Fibroblast of lung (primary cell): Measurements from ENCODE around the gene MED26. TPM values are rescaled to one million over a fixed set of nuclear protein-coding genes. Genes with fewer than 3 reads are reported as not detected.

Source experiments
- DNase-seq, 2 donors: peaks; one replicate each; pipeline versions ENCODE4 v3.0.0 to v3.0.0-alpha.2; 2010; ENCODE audit warnings: low read depth in 2 of 2
- H2AFZ ChIP-seq: 2 replicates; pipeline ENCODE4 v1.5.1; 2012; ENCODE audit warnings: low read length, control low read depth, inconsistent platforms
- H3K27ac ChIP-seq: 2 replicates; pipeline ENCODE4 v1.5.1; 2011; ENCODE audit warnings: low read length, control low read depth; ENCODE audit not compliant: insufficient read depth
- H3K27me3 ChIP-seq: 2 replicates; pipeline ENCODE4 v1.5.1; 2011; ENCODE audit warnings: mild to moderate bottlenecking, low read length; ENCODE audit not compliant: control insufficient read depth, insufficient read depth
- H3K36me3 ChIP-seq: 2 replicates; pipeline ENCODE4 v1.5.1; 2011; ENCODE audit warnings: low read length; ENCODE audit not compliant: control insufficient read depth, insufficient read depth
- H3K4me1 ChIP-seq: 2 replicates; pipeline ENCODE4 v1.5.1; 2011; ENCODE audit warnings: low read length; ENCODE audit not compliant: control insufficient read depth, insufficient read depth; ENCODE audit errors: extremely low read depth
- H3K4me2 ChIP-seq: 2 replicates; pipeline ENCODE4 v1.5.1; 2011; ENCODE audit warnings: low read length, control low read depth; ENCODE audit not compliant: insufficient read depth; ENCODE audit errors: extremely low read depth
- H3K4me3 ChIP-seq, 4 experiments: fragments of 200-600 bp in 1 of 4; sonication (generic) in 1 of 4; replicated peaks in 1 of 4; 2 replicates each; pipeline ENCODE4 v1.5.1; 2011 to 2016; ENCODE audit warnings: low read length in 4 of 4, low read depth in 3 of 4, mild to moderate bottlenecking in 3 of 4, control low read depth in 2 of 4, inconsistent platforms in 1 of 4, mixed read lengths in 1 of 4; ENCODE audit not compliant: insufficient read depth in 1 of 4; ENCODE audit errors: control extremely low read depth in 1 of 4
- H3K79me2 ChIP-seq: 2 replicates; pipeline ENCODE4 v1.5.1; 2012; ENCODE audit warnings: mild to moderate bottlenecking, low read length, inconsistent platforms; ENCODE audit not compliant: control insufficient read depth, insufficient read depth
- H3K9ac ChIP-seq: 2 replicates; pipeline ENCODE4 v1.5.1; 2011; ENCODE audit warnings: mild to moderate bottlenecking, low read length, control low read depth; ENCODE audit not compliant: insufficient read depth
- H3K9me3 ChIP-seq: 2 replicates; pipeline ENCODE4 v1.5.1; 2012; ENCODE audit warnings: low read depth, low read length; ENCODE audit not compliant: control insufficient read depth, insufficient read depth
- H4K20me1 ChIP-seq: 2 replicates; pipeline ENCODE4 v1.5.1; 2011; ENCODE audit warnings: low read length; ENCODE audit not compliant: control insufficient read depth, insufficient read depth; ENCODE audit errors: extremely low read depth
- CTCF ChIP-seq, 2 donors: IDR thresholded peaks in 1 of 2; conservative IDR thresholded peaks in 1 of 2; 1 replicate in 1 of 2; 2 replicates in 1 of 2; pipeline ENCODE4 v1.5.1; 2011 to 2012; ENCODE audit warnings: low read length in 2 of 2, control low read depth in 1 of 2, inconsistent platforms in 1 of 2, low read depth in 1 of 2, mild to moderate bottlenecking in 1 of 2
- EZH2 ChIP-seq: IDR thresholded peaks from 2 replicates; pipeline ENCODE4 v1.5.1; 2012; ENCODE audit warnings: low read length, control low read depth, mild to moderate bottlenecking; ENCODE audit errors: missing control alignments
- polyA plus RNA-seq, 2 donors: library from polyadenylated mRNA; depleted of rRNA in 1 of 2; stranded (reverse) in 1 of 2; unstranded in 1 of 2; fragments of >200 nt; gene quantifications; 2 replicates each; pipeline ENCODE4 v1.2.1, GENCODE V29; 2011 to 2012; ENCODE audit warnings: missing spikeins in 1 of 2
- total RNA-seq: library from RNA; depleted of rRNA; stranded (reverse); fragments of >200 nt; gene quantifications from 2 replicates; pipeline ENCODE4 v1.2.1, GENCODE V29; 2014

MED26 gene
- total and polyA plus RNA-seq, 2 donors (not counting 1 experiment from before 2014, with no cell fraction given): 3.7 to 4.5 TPM

DNA sequence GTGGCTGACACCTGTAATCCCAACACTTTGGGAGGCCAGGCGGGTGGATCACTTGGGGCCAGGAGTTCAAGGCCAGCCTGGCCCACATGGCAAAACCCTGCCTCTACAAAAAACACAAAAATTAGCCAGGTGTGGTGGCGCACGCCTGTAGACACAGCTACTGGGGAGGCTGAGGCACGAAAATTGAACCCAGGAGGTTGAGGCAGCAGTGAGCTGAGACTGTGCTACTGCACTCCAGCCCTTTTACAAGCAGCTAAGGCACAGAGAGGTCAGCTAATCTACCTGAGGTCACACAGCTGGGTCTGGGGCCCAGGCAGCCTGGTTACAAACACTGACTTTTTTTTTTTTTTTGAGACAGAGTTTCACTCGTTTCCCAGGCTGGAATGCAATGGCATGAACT, 27.2 kb downstream of the MED26 start:
- Histone ChIP-seq H3K79me2 (peaks cover 86% of the 10 kb centered on the region), H3K36me3 (peaks cover under 1% of the 10 kb centered on the region), H3K27ac (no peak overlapping the region), H3K4me2 (no peak overlapping the region), H3K27me3 (no peaks in the 10 kb centered on the region), H3K9me3 (no peaks in the 10 kb centered on the region), H3K4me1 (peaks cover 1% of the 10 kb centered on the region), H2AFZ (no peak overlapping the region), H3K4me3 (no peak overlapping the region), H4K20me1 (no peaks in the 10 kb centered on the region), H3K9ac (no peak overlapping the region)
- no peak for TF ChIP-seq CTCF (conservative IDR thresholded peaks at IDR 0.05 in 1 of 2, IDR thresholded peaks at IDR 0.05 in 1 of 2; ENCODE audit: low read depth in 1 of 2, low read length in 2 of 2)
- TF ChIP-seq EZH2: no peak
- no peak for DNase-seq

DNA sequence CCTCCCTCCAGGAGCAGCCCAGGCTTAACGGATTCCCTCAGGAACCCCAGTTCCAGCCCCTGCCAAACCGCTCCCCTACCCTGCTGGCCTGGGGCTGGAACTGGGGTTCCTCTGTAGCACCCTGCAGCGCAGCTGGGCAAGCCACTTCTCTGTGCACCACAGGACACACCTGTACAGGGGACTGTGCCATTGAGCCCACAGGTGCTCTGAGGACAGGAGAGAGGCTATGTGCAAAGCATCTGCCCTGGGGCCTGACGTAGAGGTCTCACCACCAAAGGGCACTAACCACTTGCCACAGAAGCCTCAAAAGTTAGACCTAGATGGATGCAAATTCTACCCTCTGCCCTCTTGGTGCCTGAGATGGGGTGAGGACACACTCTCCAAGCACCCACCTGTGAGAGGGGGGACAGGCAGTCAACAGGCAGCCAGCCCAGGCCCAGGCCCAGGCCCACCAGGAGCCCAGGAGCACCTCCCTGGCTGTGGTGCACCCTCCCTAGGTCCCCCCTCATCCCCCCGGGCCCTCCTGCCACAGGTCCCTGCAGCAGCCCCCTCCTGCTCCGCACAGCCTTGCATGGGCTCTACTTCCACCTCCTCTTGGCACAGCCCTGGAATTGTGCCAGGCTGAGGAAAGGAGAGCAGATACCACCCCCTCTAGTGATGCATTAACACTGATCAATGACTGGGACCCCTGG, 28.2 kb downstream of the MED26 start:
- Histone ChIP-seq H3K4me1 (no peaks in the 10 kb centered on the region), H3K36me3 (no peaks in the 10 kb centered on the region), H3K27ac (no peak overlapping the region), H3K4me3 (no peak overlapping the region), H2AFZ (no peak overlapping the region), H3K27me3 (no peaks in the 10 kb centered on the region), H4K20me1 (no peaks in the 10 kb centered on the region), H3K9me3 (no peaks in the 10 kb centered on the region), H3K4me2 (no peak overlapping the region), H3K9ac (no peak overlapping the region), H3K79me2 (peaks cover 84% of the 10 kb centered on the region)
- no peak for DNase-seq
- TF ChIP-seq EZH2: no peak
- no peak for TF ChIP-seq CTCF (conservative IDR thresholded peaks at IDR 0.05 in 1 of 2, IDR thresholded peaks at IDR 0.05 in 1 of 2; ENCODE audit: low read depth in 1 of 2, low read length in 2 of 2)

DNA sequence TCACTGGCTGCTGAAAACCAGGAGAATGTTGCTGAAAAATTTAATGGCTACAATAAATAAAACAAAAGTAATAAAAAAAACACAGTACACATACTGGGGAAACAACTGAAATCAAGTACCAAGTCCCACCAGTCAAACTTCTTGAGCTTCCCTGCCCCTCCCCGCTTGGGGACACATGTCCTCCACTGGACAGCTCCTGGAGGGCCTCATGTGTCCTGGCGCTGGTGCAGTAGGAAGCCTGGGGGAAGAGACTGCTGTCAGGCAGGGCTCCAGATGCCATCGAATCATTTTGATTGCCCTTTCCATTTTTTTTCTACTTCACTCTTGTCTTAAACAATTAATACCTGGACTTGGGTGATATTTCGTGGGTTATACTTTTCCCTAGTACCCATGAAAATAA, 29.2 kb downstream of the MED26 start:
- Histone ChIP-seq H2AFZ (no peak overlapping the region), H3K4me2 (no peak overlapping the region), H3K27ac (no peak overlapping the region), H3K4me1 (no peaks in the 10 kb centered on the region), H3K4me3 (no peak overlapping the region), H3K79me2 (peaks cover 84% of the 10 kb centered on the region), H3K9me3 (no peaks in the 10 kb centered on the region), H3K36me3 (no peaks in the 10 kb centered on the region), H4K20me1 (no peaks in the 10 kb centered on the region), H3K27me3 (no peaks in the 10 kb centered on the region), H3K9ac (no peak overlapping the region)
- TF ChIP-seq CTCF (conservative IDR thresholded peaks at IDR 0.05 in 1 of 2, IDR thresholded peaks at IDR 0.05 in 1 of 2; ENCODE audit: low read depth in 1 of 2, low read length in 2 of 2) (no peak), EZH2 (no peak)
- DNase-seq: no peak
